Measurements from ENCODE around the gene GNRHR. TPM values are rescaled to one million over a fixed set of nuclear protein-coding genes. Genes with fewer than 3 reads are reported as not detected.

Gene GNRHR
- polyA plus RNA-seq, 1 donor (not counting 4 experiments of a cell fraction or from before 2014, with no cell fraction given): 0.24 TPM

GRCh38 chr4:67714955-67715354, 39.2 kb downstream of the GNRHR start:
- no peaks in the 10 kb centered on the region for H3K27me3 ChIP-seq (ENCODE audit: control insufficient read depth, extremely low read depth, insufficient read depth, low read length)
- H3K4me2 ChIP-seq (ENCODE audit: control insufficient read depth, extremely low read depth, insufficient read depth, low read depth, low read length): no peak overlapping the region
- H2AFZ ChIP-seq (ENCODE audit: control insufficient read depth, low read length): no peak overlapping the region
- H3K4me3 ChIP-seq (ENCODE audit: control insufficient read depth in 2 of 3, extremely low read depth in 1 of 3, insufficient read depth in 2 of 3, low read depth in 1 of 3, low read length in 3 of 3): no peak overlapping the region
- no peaks in the 10 kb centered on the region for H3K9me3 ChIP-seq (ENCODE audit: control insufficient read depth, low read depth, low read length)
- FAIRE-seq: no peak
- TF ChIP-seq EZH2 (IDR thresholded peaks at IDR 0.05; ENCODE audit: low read length) (no peak), CTCF (optimal IDR thresholded peaks at IDR 0.05 in 1 of 3, IDR thresholded peaks at IDR 0.05 in 1 of 3, conservative IDR thresholded peaks at IDR 0.05 in 1 of 3; ENCODE audit: extremely low read depth in 1 of 3, insufficient read depth in 2 of 3, low read length in 3 of 3) (no peak)
- no peak overlapping the region for H3K9ac ChIP-seq (ENCODE audit: control insufficient read depth, extremely low read depth, insufficient read depth, low read length)
- H3K79me2 ChIP-seq (ENCODE audit: control insufficient read depth, insufficient read depth, low read length): peaks cover 35% of the 10 kb centered on the region
- no peak for DNase-seq (ENCODE audit: low read depth, low spot score)
- H4K20me1 ChIP-seq (ENCODE audit: control insufficient read depth, extremely low read depth, insufficient read depth, low read length): no peaks in the 10 kb centered on the region
- peaks cover 31% of the 10 kb centered on the region for H3K4me1 ChIP-seq (ENCODE audit: control insufficient read depth, extremely low read depth, insufficient read depth, low read length)
- peaks cover 5 to 16% of the 10 kb centered on the region in 2 experiments for H3K36me3 ChIP-seq (ENCODE audit: control insufficient read depth in 2 of 2, extremely low read depth in 1 of 2, insufficient read depth in 2 of 2, low read length in 2 of 2)
- H3K27ac ChIP-seq (ENCODE audit: control insufficient read depth, insufficient read depth, low read length): no peak overlapping the region
- dilution Hi-C loops (cut with MboI; ENCODE audit: extremely low pct_ligation_motif_present, low sequenced_read_pairs): no loop called here
- H3K9me1 ChIP-seq (ENCODE audit: control insufficient read depth, extremely low read depth, insufficient read depth, low read length): no peaks in the 10 kb centered on the region

GRCh38 chr4:67714248-67714583, 40.0 kb downstream of the GNRHR start:
- H3K79me2 ChIP-seq (ENCODE audit: control insufficient read depth, insufficient read depth, low read length): peaks cover 40% of the 10 kb centered on the region
- H3K9ac ChIP-seq (ENCODE audit: control insufficient read depth, extremely low read depth, insufficient read depth, low read length): peak overlapping the region; percentile 26
- H3K27ac ChIP-seq (ENCODE audit: control insufficient read depth, insufficient read depth, low read length): peak overlapping the region; percentile 81
- FAIRE-seq (no peak), DNase-seq (ENCODE audit: low read depth, low spot score) (no peak)
- H3K36me3 ChIP-seq (ENCODE audit: control insufficient read depth in 2 of 2, extremely low read depth in 1 of 2, insufficient read depth in 2 of 2, low read length in 2 of 2): peaks cover 3 to 16% of the 10 kb centered on the region in 2 experiments
- H3K4me1 ChIP-seq (ENCODE audit: control insufficient read depth, extremely low read depth, insufficient read depth, low read length): peaks cover 31% of the 10 kb centered on the region
- no peaks in the 10 kb centered on the region for H3K9me1 ChIP-seq (ENCODE audit: control insufficient read depth, extremely low read depth, insufficient read depth, low read length)
- no peaks in the 10 kb centered on the region for H3K27me3 ChIP-seq (ENCODE audit: control insufficient read depth, extremely low read depth, insufficient read depth, low read length)
- H3K9me3 ChIP-seq (ENCODE audit: control insufficient read depth, low read depth, low read length): no peaks in the 10 kb centered on the region
- TF ChIP-seq CTCF (optimal IDR thresholded peaks at IDR 0.05 in 1 of 3, IDR thresholded peaks at IDR 0.05 in 1 of 3, conservative IDR thresholded peaks at IDR 0.05 in 1 of 3; ENCODE audit: extremely low read depth in 1 of 3, insufficient read depth in 2 of 3, low read length in 3 of 3): no peak
- no peak for TF ChIP-seq EZH2 (IDR thresholded peaks at IDR 0.05; ENCODE audit: low read length)
- no peak overlapping the region for H3K4me3 ChIP-seq (ENCODE audit: control insufficient read depth in 2 of 3, extremely low read depth in 1 of 3, insufficient read depth in 2 of 3, low read depth in 1 of 3, low read length in 3 of 3)
- H3K4me2 ChIP-seq (ENCODE audit: control insufficient read depth, extremely low read depth, insufficient read depth, low read depth, low read length): peak overlapping the region; percentile 57
- no peak overlapping the region for H2AFZ ChIP-seq (ENCODE audit: control insufficient read depth, low read length)
- dilution Hi-C loops (cut with MboI; ENCODE audit: extremely low pct_ligation_motif_present, low sequenced_read_pairs): no loop called here
- no peaks in the 10 kb centered on the region for H4K20me1 ChIP-seq (ENCODE audit: control insufficient read depth, extremely low read depth, insufficient read depth, low read length)
